GM19240 (cell line): Measurements from ENCODE around the gene SLC22A1.
"Not testable (repeated sequence)": the region's sequence is repeated elsewhere in the genome, so short reads cannot be mapped to it uniquely, and the experiment has no call there.

Experiments used
- DNase-seq: peaks from one replicate; pipeline ENCODE4 v3.0.0; 2011; ENCODE audit warnings: low spot score; ENCODE audit not compliant: insufficient read length

The SLC22A1 gene

GRCh38 chr6:160121981-160122380, 366 bp downstream of the SLC22A1 start:
- no peak for DNase-seq

DNA sequence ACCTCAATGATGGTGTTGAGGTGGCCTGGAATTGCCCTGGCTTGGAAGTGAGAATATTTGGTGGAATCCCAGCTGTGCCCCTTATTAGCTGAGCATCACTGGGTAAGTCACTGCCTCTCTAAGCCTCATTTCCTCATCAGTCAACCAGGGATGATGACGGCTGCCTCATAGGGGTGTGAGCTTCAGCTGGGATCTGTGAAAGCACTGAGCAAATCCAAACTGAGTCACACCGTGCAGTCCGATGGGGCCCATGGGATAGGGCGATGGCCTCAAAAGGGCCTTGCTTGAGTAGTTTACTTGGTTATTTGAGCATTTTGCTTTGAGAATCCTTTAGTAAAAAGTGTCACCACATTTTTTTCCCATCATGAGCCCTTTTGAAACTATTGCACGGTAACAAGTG, 1.1 kb downstream of the SLC22A1 start:
- DNase-seq = no peak

DNA sequence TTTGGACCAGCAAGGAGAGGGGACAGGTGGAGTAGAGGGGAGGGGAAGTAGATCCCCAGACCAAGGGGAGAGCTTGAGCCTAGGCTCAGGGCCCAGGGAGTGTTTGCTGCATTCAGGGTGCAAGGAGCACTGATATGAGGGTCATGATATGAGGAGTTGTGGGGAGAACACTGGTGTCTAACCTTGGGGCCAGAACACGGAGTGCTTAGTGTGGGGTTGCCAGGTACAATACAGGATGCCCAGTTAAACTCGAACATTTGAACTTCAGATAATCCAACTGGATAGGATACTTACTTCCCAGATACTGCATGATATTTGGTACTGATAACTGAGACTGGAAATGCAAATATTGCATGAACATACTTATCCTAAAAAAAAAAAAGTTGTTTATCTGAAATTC, 2.4 kb downstream of the SLC22A1 start:
- DNase-seq = no peak

DNA sequence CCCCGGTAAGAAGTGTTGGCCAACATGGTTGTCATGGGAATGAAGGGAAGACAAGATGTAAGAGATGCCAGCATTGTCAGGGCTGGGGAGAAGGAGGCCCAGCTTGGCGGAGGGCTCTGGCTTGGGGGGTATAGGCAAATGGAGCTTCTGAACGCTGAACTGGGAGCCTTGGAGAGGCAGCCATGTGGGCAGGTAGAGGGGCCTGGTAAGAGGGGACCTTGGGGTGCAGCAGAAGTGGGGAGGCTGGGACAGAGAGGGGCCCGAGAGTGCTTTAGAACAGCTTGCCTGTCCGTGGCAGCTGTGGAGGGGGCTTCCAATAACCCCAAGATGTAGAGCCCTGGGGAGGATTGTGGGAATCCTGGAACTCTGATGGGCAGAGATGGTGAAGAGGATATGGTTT, 3.0 kb downstream of the SLC22A1 start:
- DNase-seq = no peak

DNA sequence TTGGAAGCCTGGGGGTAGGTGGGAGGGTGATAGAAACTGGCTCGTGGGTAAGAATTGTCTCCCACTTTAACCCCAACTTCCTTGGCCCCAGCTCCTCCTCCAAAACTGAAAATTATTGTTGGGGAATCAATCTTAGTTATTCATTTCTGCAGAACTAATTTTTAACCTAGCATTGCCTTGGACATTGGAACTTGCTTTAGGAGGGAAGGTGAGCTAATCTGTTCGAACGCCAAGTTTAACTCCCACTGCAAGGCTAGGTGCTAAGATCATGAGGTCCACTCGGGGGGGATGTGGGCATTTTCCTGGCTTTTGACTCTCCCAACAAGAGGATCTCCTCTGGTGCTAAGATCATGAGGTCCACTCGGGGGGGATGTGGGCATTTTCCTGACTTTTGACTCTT, 3.5 kb downstream of the SLC22A1 start:
- DNase-seq = not testable (repeated sequence)

- no peak for DNase-seq
These were observed 5.9 kb downstream of the SLC22A1 start for GRCh38 chr6:160127270-160128124.

DNA sequence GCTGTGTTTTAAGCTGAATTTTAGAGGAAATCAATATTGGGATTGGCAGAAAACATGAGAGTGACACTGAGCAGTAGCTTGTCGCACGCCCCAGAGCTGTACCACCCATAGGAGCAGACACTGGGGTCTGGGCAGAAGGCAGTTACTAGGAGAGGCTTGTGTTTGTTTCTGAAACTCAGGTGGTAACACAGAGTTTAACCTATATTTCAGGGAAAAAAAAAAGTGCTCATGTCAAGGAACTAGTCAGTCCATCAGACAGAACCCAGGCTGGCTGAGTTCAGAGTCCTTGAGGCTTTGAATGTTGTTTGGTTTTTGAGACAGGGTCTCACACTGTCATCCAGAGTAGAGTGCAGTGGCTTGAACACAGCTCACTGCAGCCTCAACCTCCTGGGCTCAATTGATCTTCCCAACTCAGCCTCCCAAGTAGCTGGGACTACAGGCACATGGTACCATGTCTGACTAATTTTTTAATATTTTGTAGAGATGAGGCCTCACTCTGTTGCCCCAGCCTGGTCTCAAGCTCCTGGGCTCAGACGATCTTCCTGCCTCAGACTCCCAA, 6.6 kb downstream of the SLC22A1 start:
- DNase-seq = no peak

- DNase-seq = no peak
These were observed 7.4 kb downstream of the SLC22A1 start for GRCh38 chr6:160128879-160129516.

DNA sequence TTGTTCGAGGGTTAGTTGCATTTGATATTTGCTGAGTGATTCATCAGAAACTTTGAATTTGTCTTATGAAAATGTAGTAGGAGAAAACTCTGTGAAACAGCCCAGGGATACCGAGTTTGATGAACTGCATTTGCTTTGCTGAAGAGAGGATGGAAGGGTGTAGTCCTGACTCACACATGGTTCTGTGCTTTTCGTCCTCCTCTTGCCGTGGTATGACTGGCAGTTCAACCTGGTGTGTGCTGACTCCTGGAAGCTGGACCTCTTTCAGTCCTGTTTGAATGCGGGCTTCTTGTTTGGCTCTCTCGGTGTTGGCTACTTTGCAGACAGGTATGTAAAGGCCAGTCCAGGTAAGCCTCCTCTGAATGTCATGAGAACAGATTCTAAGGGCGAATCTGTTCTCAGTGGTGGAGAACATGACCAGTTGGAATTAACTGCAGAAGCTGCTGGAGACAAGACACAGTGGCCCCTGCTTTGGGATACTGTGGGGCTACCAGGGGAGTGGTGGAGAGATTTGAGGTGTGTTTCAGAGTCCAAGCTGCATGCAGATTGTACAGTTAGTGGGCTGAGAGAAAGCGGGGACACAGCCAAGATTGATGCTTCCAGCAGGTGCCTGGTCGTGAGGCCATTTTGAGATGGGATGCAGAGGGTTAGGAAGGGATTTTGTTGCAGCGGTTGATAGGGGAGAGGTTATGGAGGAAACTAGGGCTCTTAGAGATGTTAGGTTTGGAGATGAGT, 8.4 kb downstream of the SLC22A1 start:
- no peak for DNase-seq

- no peak for DNase-seq
These were observed 9.3 kb downstream of the SLC22A1 start for GRCh38 chr6:160130729-160131484.

DNA sequence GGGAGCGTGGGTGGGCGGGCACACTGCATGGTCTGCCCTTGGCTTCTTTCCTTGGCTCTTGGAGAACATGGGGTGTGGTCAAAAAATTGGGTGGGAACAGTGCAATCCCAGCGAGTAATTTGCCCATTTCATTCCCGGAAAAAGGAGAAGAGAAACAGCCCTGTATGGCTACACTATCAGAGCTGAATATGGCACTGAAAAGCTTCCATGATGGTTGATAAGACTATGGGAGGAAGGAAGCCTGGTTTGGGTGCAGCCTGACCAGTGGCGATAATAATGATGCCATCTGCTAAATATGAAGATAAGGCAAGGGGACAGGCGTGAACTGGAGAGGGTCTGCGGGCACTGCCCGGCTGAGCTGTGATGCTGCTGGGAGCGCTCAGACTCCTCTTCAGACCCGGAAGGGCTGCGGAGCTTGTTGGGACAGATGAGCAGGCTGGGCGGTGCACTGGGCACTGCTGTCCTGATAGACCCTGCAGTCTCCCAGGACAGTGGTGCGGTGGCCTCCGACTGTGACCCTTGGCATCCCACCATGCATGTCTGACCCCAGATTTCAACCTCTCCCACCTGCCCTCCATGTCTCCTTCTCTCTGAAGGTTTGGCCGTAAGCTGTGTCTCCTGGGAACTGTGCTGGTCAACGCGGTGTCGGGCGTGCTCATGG, 10.2 kb downstream of the SLC22A1 start:
- DNase-seq = no peak

GRCh38 chr6:160132297-160132637, 10.7 kb downstream of the SLC22A1 start:
- no peak for DNase-seq

DNA sequence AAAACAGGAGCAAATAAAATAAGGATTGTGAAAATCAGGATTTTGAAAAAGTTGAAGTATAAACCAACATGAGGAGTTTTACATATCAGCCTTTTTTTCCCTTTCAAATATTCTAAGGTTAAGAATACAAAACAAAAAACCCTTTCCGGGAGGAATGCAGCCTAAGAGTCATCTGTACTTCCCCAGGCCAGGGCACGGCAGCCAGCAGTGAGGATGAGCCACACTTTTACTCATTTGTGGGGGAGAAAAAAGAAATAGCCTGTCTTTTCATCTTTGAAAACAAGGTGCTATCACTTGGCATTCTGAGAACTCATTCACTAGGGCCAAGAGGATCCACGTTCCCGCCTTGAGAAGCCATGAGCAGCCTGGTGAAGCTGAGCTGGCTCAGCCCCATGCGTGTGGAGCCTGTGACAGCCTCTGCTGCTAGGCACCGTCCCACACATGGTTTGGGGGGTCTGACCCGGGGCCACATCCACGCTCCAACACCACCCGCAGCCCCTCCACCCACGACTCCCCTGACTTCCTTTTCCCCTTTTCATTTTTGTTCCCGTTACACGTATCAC, 11.2 kb downstream of the SLC22A1 start:
- no peak for DNase-seq

DNA sequence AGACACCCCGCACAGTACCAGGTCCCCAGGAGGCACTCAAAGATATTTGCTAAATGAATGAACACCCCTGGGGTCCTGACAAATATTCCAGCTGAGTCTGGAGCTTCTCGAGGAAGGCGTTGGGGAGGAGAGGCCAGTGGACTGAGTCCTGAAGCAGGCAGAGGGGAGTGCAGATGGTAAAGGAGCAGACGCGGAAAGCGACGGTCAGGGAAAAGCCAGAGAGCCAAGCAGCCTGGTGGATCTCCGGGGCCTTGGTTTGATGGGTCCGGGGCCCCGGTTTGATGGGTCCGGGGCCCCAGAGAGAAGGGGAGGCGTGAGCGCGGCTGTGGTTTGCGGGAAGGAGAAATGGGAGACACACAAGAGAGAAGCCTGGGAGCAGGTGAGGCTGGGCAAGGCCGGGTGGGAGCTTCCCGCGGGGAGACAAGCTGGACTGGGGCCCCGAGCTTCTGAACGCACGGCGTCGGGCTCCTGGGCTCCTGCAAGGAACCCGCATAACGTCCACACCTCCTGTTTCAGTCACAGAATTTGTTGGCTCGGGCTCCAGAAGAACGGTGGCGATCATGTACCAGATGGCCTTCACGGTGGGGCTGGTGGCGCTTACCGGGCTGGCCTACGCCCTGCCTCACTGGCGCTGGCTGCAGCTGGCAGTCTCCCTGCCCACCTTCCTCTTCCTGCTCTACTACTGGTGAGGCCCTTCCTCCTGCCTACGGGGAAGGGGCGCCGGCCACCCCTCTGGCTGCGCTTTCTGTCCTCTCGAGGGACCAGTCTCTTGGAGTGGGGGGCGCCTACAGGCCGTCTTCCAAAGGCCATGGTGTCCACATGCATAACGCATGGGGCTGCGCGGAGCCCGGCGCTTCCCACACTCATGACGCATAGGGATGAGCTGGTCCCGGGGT, 12.1 kb downstream of the SLC22A1 start:
- no peak for DNase-seq

DNA sequence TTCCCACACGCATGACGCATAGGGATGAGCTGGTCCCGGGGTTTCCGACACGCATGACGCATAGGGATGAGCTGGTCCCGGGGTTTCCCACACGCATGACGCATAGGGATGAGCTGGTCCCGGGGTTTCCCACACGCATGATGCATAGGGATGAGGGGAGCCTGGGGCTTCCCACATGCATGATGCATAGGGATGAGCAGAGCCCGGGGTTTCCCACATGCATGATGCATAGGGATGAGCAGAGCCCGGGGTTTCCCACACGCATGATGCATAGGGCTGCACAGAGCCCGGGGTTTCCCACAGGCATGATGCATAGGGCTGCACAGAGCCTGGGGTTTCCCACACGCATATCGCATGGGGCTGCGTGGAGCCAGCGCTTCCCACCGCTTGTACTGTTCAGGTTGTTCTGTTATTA, 12.7 kb downstream of the SLC22A1 start:
- DNase-seq = not testable (repeated sequence)

DNA sequence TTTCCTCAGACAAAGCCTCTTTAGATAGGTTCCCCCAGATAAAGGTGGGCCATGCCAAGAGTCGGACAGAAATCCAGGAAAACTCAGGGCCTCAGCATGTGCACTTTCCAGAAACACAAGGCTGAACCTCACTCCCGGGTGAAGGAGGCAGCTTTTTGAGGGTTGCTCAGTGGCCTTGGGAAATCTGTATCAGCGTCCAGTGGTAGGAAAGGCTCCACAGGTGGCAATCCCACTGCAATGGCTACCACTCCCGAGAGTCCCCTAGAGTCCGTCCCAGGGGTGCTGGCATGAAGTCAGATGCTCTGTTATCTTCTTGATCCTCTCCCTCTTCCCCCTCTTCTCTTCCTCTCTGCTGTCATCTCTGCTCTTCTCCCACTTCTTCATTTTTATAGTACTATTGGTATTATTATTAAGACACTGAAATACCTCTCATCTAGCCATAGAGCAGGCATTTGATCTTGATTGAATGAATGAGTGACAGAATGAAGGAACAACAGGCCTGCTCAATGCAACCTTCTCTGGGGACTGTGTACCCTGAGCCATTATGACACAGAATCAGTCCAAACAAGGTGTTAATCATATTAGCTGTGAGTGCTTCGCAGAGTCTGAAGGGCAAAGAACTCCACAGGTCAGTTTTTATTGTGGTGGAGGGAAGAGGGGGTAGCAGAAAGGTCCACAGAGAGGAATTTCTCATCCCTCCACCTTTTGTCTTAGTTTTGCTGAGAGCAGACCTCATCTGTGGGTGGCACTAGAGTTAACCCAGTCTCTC, 13.3 kb downstream of the SLC22A1 start:
- DNase-seq = no peak

DNA sequence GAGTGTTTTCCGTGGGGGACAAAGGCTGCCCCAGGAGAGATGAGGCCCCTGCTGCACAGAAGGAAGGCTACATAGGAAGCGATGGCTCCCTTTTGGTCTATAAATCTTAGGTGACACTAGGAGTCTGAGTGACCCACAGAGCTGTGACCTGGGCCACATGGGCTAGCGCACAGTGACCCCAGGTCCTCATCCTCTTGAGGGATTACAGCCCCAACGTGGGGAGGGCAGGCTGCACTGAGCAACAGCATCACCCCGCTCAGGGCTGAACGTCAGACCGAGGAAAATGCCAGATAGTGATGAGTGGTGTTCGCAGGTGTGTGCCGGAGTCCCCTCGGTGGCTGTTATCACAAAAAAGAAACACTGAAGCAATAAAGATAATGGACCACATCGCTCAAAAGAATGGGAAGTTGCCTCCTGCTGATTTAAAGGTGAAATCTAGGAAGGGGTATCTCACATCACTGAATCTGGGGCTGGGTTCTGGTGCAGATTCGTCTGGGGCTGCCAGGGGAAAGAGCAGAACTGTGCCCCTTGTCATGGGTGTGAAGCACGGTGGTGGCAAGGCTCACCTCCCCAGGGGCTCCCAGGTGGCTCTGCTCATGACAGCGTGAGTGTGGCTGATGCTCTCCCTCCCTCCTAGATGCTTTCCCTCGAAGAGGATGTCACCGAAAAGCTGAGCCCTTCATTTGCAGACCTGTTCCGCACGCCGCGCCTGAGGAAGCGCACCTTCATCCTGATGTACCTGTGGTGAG, 14.5 kb downstream of the SLC22A1 start:
- DNase-seq = no peak
